ENCODE measurements around the gene PPP1R15A. TPM values are rescaled to one million over a fixed set of nuclear protein-coding genes. Genes with fewer than 3 reads are reported as not detected.
"Not testable (repeated sequence)": the region's sequence is repeated elsewhere in the genome, so short reads cannot be mapped to it uniquely, and the experiment has no call there.

Gene PPP1R15A
- total and polyA plus RNA-seq, 7 experiments from 2014 or later = 23.0 to 1,030 (median 66.8) TPM

- Histone ChIP-seq H3K4me3 (ENCODE audit: low read length) (no peak overlapping the region), H3K27ac (ENCODE audit: low read depth, low read length) (no peak overlapping the region), H3K4me1 (ENCODE audit: control insufficient read depth in 2 of 2, insufficient read depth in 2 of 2, low read length in 2 of 2) (no peaks in the 10 kb centered on the region), H3K36me3 (ENCODE audit: control insufficient read depth in 2 of 3, insufficient read depth in 3 of 3, low read length in 3 of 3) (no peaks in the 10 kb centered on the region), H3K9me3 (ENCODE audit: control insufficient read depth in 2 of 3, low read length in 3 of 3) (no peaks in the 10 kb centered on the region), H3K27me3 (ENCODE audit: control insufficient read depth in 2 of 2, insufficient read depth in 2 of 2, low read length in 2 of 2) (no peaks in the 10 kb centered on the region)
- peaks cover 0 to 18% (median 0%) of the 10 kb centered on the region in 7 donors for H3K4me1 Mint-ChIP-seq
- ATAC-seq (peak; percentile 52), DNase-seq (peak in 3 of 9 donors; percentile 21 to 54 (median 25))
- ChIA-PET POLR2A (interaction anchor here (0.6 to 1.0 kb wide), 2 partner anchors 9 to 200 kb away, joined by 3 to 4 read pairs; no protein-coding TSS in a partner anchor), CTCF (no interaction called here)
- peak overlapping the region in 1 of 9 donors; percentile 83 for H3K27ac Mint-ChIP-seq
- intact Hi-C loops (cut with micrococcal nuclease) = no loop called here
- H3K36me3 Mint-ChIP-seq = peaks cover 0 to 16% (median 0%) of the 10 kb centered on the region in 5 donors
- H3K4me3 Mint-ChIP-seq = peak overlapping the region in 1 of 10 donors; percentile 45
- no peaks in the 10 kb centered on the region for H3K27me3 Mint-ChIP-seq
- peaks cover 0 to 10% (median 0%) of the 10 kb centered on the region in 11 donors for H3K9me3 Mint-ChIP-seq
Measured at GRCh38 chr19:48881741-48882657, 9.8 kb downstream of the PPP1R15A start.

- no peaks in the 10 kb centered on the region for H3K9me3 ChIP-seq (ENCODE audit: control insufficient read depth in 2 of 3, low read length in 3 of 3)
- ChIA-PET POLR2A (no interaction called here), CTCF (no interaction called here)
- ATAC-seq = no peak
- no peaks in the 10 kb centered on the region for H3K27me3 ChIP-seq (ENCODE audit: control insufficient read depth in 2 of 2, insufficient read depth in 2 of 2, low read length in 2 of 2)
- H3K27me3 Mint-ChIP-seq = no peaks in the 10 kb centered on the region
- H3K36me3 ChIP-seq (ENCODE audit: control insufficient read depth in 2 of 3, insufficient read depth in 3 of 3, low read length in 3 of 3) = no peaks in the 10 kb centered on the region
- DNase-seq = no peak
- peaks cover 0 to 1% (median 0%) of the 10 kb centered on the region in 7 donors for H3K4me1 Mint-ChIP-seq
- H3K4me1 ChIP-seq (ENCODE audit: control insufficient read depth in 2 of 2, insufficient read depth in 2 of 2, low read length in 2 of 2) = no peaks in the 10 kb centered on the region
- H3K27ac ChIP-seq (ENCODE audit: low read depth, low read length) = no peak overlapping the region
- peak overlapping the region in 3 of 9 donors; percentile 6 to 76 (median 59) for H3K27ac Mint-ChIP-seq
- intact Hi-C loops (cut with micrococcal nuclease) = no loop called here
- H3K36me3 Mint-ChIP-seq = peaks cover 0 to 6% (median 0%) of the 10 kb centered on the region in 5 donors
- no peak overlapping the region for H3K4me3 ChIP-seq (ENCODE audit: low read length)
- H3K4me3 Mint-ChIP-seq = peak overlapping the region in 1 of 10 donors; percentile 6
- H3K9me3 Mint-ChIP-seq = peaks cover 0 to 8% (median 0%) of the 10 kb centered on the region in 11 donors
Measured at GRCh38 chr19:48883726-48884125, 11.5 kb downstream of the PPP1R15A start.

- no peak overlapping the region for H3K27ac ChIP-seq (ENCODE audit: low read depth, low read length)
- no peaks in the 10 kb centered on the region for H3K27me3 ChIP-seq (ENCODE audit: control insufficient read depth in 2 of 2, insufficient read depth in 2 of 2, low read length in 2 of 2)
- H3K36me3 ChIP-seq (ENCODE audit: control insufficient read depth in 2 of 3, insufficient read depth in 3 of 3, low read length in 3 of 3) = no peaks in the 10 kb centered on the region
- Mint-ChIP-seq H3K36me3 (no peaks in the 10 kb centered on the region), H3K9me3 (no peaks in the 10 kb centered on the region), H3K4me3 (no peak overlapping the region), H3K27ac (peak overlapping the region in 1 of 9 donors; percentile 66), H3K27me3 (peaks cover 9 to 17% (median 10%) of the 10 kb centered on the region in 5 donors), H3K4me1 (peaks cover 0 to 2% (median 0%) of the 10 kb centered on the region in 7 donors)
- intact Hi-C loops (cut with micrococcal nuclease) = no loop called here
- ATAC-seq (no peak), DNase-seq (no peak)
- no peak overlapping the region for H3K4me3 ChIP-seq (ENCODE audit: low read length)
- no peaks in the 10 kb centered on the region for H3K4me1 ChIP-seq (ENCODE audit: control insufficient read depth in 2 of 2, insufficient read depth in 2 of 2, low read length in 2 of 2)
- H3K9me3 ChIP-seq (ENCODE audit: control insufficient read depth in 2 of 3, low read length in 3 of 3) = no peaks in the 10 kb centered on the region
- CTCF ChIA-PET = no interaction called here
- POLR2A ChIA-PET = interaction anchor here (0.6 kb wide), 1 partner anchor 10 kb away, joined by 3 read pairs; no protein-coding TSS in a partner anchor
Measured at GRCh38 chr19:48887861-48888612, 15.8 kb downstream of the PPP1R15A start.

GRCh38 chr19:48889496-48889895, 17.3 kb downstream of the PPP1R15A start:
- H3K4me3 ChIP-seq (ENCODE audit: low read length); POLR2A ChIA-PET; H3K9me3 Mint-ChIP-seq; H3K4me1 Mint-ChIP-seq; H3K4me1 ChIP-seq (ENCODE audit: control insufficient read depth in 2 of 2, insufficient read depth in 2 of 2, low read length in 2 of 2); intact Hi-C loops (cut with micrococcal nuclease); H3K27ac ChIP-seq (ENCODE audit: low read depth, low read length); H3K36me3 Mint-ChIP-seq; H3K36me3 ChIP-seq (ENCODE audit: control insufficient read depth in 2 of 3, insufficient read depth in 3 of 3, low read length in 3 of 3); ATAC-seq; H3K4me3 Mint-ChIP-seq; DNase-seq; H3K27ac Mint-ChIP-seq; H3K27me3 ChIP-seq (ENCODE audit: control insufficient read depth in 2 of 2, insufficient read depth in 2 of 2, low read length in 2 of 2); H3K9me3 ChIP-seq (ENCODE audit: control insufficient read depth in 2 of 3, low read length in 3 of 3); CTCF ChIA-PET: not testable (repeated sequence)
- peaks cover 11 to 21% (median 18%) of the 10 kb centered on the region in 5 donors for H3K27me3 Mint-ChIP-seq

- Mint-ChIP-seq H3K36me3 (no peaks in the 10 kb centered on the region), H3K27ac (no peak overlapping the region), H3K27me3 (peaks cover 16 to 31% (median 24%) of the 10 kb centered on the region in 5 donors), H3K4me1 (peaks cover 0 to 8% (median 5%) of the 10 kb centered on the region in 7 donors), H3K4me3 (peak overlapping the region in 1 of 10 donors; percentile 29), H3K9me3 (no peaks in the 10 kb centered on the region)
- H3K9me3 ChIP-seq (ENCODE audit: control insufficient read depth in 2 of 3, low read length in 3 of 3) = no peaks in the 10 kb centered on the region
- intact Hi-C loops (cut with micrococcal nuclease) = no loop called here
- ChIA-PET POLR2A (interaction anchor here (0.7 kb wide), 1 partner anchor 263 kb away, joined by 6 read pairs; no protein-coding TSS in a partner anchor), CTCF (no interaction called here)
- peaks cover 5 to 6% of the 10 kb centered on the region in 2 donors for H3K27me3 ChIP-seq (ENCODE audit: control insufficient read depth in 2 of 2, insufficient read depth in 2 of 2, low read length in 2 of 2)
- ATAC-seq = no peak
- H3K4me3 ChIP-seq (ENCODE audit: low read length) = no peak overlapping the region
- no peaks in the 10 kb centered on the region for H3K36me3 ChIP-seq (ENCODE audit: control insufficient read depth in 2 of 3, insufficient read depth in 3 of 3, low read length in 3 of 3)
- H3K4me1 ChIP-seq (ENCODE audit: control insufficient read depth in 2 of 2, insufficient read depth in 2 of 2, low read length in 2 of 2) = no peaks in the 10 kb centered on the region
- no peak overlapping the region for H3K27ac ChIP-seq (ENCODE audit: low read depth, low read length)
- DNase-seq = no peak
Measured at GRCh38 chr19:48890551-48890950, 18.3 kb downstream of the PPP1R15A start.

GRCh38 chr19:48895226-48895625, 23.0 kb downstream of the PPP1R15A start:
- H3K36me3 ChIP-seq (ENCODE audit: control insufficient read depth in 2 of 3, insufficient read depth in 3 of 3, low read length in 3 of 3) = peaks cover 0 to under 1% (median 0%) of the 10 kb centered on the region in 3 experiments
- no peak for ATAC-seq
- H3K4me1 ChIP-seq (ENCODE audit: control insufficient read depth in 2 of 2, insufficient read depth in 2 of 2, low read length in 2 of 2) = no peaks in the 10 kb centered on the region
- no peak overlapping the region for H3K27ac ChIP-seq (ENCODE audit: low read depth, low read length)
- POLR2A ChIA-PET = interaction anchor here (1.8 to 2.5 kb wide), 2 partner anchors 20 to 23 kb away, joined by 9 to 13 read pairs; partner anchors contain the start of gene PPP1R15A
- CTCF ChIA-PET = no interaction called here
- H3K9me3 Mint-ChIP-seq = no peaks in the 10 kb centered on the region
- peaks cover 16 to 32% (median 24%) of the 10 kb centered on the region in 5 donors for H3K27me3 Mint-ChIP-seq
- no peaks in the 10 kb centered on the region for H3K36me3 Mint-ChIP-seq
- H3K27me3 ChIP-seq (ENCODE audit: control insufficient read depth in 2 of 2, insufficient read depth in 2 of 2, low read length in 2 of 2) = peaks cover 5 to 6% of the 10 kb centered on the region in 2 donors
- H3K4me1 Mint-ChIP-seq = peaks cover 4 to 28% (median 18%) of the 10 kb centered on the region in 7 donors
- no peak for DNase-seq
- intact Hi-C loops (cut with micrococcal nuclease) = no loop called here
- H3K27ac Mint-ChIP-seq = peak overlapping the region in 3 of 9 donors; percentile 37 to 81 (median 57)
- peak overlapping the region in 7 of 10 donors; percentile 40 to 82 (median 74) for H3K4me3 Mint-ChIP-seq
- H3K4me3 ChIP-seq (ENCODE audit: low read length) = no peak overlapping the region
- no peaks in the 10 kb centered on the region for H3K9me3 ChIP-seq (ENCODE audit: control insufficient read depth in 2 of 3, low read length in 3 of 3)

Measured in naive thymus-derived CD4-positive, alpha-beta T cell (primary cell).